ENCODE data around the gene EXD3.
A peak's percentile ranks its signal among the peaks of the same experiment; 100 is the strongest.

EXD3 gene

GRCh38 chr9:137273095-137273490, 149.9 kb downstream of the EXD3 start:
- H3K4me3 ChIP-seq (ENCODE audit: low read depth, low read length) = no peak overlapping the region
- no peak for DNase-seq (ENCODE audit: low read depth)
- TF ChIP-seq CTCF (IDR thresholded peaks at IDR 0.05; ENCODE audit: low read depth, low read length, missing control alignments) = no peak

DNA sequence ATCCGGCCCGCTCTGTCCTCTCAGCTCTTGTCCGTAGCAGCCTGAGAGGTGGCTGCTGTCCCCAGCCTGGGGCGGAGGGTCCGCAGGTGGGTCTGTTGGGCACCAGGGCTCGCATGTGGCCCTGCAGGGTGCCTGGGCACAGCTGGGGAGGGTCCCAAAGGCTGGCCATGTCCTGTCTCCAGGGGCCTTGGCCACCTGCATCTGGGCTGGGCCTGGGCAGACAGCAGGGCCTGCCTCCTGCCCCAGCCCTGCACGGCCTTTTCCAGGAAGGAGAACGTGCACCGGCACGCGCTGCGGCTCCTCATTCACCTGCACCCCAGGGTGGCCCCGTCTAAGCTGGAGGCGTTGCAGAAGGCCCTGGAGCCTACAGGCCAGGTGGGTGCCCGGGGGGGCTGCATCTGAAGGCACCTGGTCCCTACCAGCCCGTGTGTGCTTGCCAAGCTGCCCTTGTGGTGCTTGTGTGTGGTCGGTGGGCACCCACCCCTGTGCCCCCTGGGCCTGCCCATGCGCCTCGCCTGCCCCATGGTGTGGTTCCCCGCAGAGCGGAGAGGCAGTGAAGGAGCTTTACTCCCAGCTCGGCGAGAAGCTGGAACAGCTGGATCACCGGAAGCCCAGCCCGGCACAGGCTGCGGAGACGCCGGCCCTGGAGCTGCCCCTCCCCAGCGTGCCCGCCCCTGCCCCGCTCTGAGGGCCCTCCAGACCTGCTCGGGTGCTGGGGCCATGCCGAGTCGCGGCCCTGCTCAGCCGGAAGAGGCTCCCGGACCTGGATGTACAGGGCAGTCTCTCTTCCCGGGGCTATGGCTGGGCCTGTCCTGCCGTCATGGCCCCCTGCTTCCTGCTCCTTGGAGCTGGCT, 150.5 kb downstream of the EXD3 start:
- no peak for DNase-seq (ENCODE audit: low read depth)
- H3K4me3 ChIP-seq (ENCODE audit: low read depth, low read length) = no peak overlapping the region
- no peak for TF ChIP-seq CTCF (IDR thresholded peaks at IDR 0.05; ENCODE audit: low read depth, low read length, missing control alignments)

- TF ChIP-seq CTCF (IDR thresholded peaks at IDR 0.05; ENCODE audit: low read depth, low read length, missing control alignments) = no peak
Measured at GRCh38 chr9:137271696-137272076, 151.3 kb downstream of the EXD3 start.

DNA sequence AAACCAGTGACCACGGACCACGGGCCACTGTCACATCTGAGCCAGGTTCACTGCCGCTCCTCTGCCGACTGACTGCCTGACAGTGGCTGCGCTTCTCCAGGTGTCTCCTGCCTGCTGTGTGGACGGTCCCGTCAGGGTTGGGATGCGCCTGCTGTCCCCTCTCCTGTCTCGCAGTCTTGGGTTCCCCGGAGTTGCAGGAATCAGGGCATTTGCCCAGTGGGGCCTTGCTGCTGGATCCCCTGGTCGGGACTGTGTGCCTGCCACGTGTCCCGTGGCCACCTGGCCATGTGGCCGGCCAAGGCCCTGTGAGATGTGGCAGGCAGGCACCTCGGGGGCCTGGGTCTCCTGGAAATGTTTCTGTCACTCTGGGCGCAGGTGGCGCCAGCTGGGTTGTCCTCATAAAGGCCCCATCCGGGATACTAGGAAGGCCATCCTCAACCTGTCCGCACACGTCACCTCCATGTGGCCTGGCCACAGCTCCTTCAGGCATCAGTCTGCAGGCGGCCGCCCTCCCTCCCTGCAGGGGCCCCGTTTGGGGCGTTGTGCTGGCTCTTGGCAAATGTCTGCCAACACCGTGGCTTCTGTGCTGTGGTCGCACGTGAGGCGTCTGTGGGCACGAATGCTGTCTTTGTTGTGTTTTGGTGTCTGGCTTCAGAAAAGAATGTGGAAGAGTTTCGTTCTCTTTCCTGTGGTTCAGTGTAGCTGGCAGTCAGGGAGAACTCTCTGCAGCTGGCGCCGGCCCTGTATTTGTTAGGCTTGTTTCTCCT, 151.8 kb downstream of the EXD3 start:
- DNase-seq (ENCODE audit: low read depth) = no peak
- TF ChIP-seq CTCF (IDR thresholded peaks at IDR 0.05; ENCODE audit: low read depth, low read length, missing control alignments) = no peak
- H3K4me3 ChIP-seq (ENCODE audit: low read depth, low read length) = no peak overlapping the region

More at GRCh38 chr9:137271696-137272076, 151.3 kb downstream of the EXD3 start:
- no peak overlapping the region for H3K4me3 ChIP-seq (ENCODE audit: low read depth, low read length)
- DNase-seq (ENCODE audit: low read depth) = no peak

DNA sequence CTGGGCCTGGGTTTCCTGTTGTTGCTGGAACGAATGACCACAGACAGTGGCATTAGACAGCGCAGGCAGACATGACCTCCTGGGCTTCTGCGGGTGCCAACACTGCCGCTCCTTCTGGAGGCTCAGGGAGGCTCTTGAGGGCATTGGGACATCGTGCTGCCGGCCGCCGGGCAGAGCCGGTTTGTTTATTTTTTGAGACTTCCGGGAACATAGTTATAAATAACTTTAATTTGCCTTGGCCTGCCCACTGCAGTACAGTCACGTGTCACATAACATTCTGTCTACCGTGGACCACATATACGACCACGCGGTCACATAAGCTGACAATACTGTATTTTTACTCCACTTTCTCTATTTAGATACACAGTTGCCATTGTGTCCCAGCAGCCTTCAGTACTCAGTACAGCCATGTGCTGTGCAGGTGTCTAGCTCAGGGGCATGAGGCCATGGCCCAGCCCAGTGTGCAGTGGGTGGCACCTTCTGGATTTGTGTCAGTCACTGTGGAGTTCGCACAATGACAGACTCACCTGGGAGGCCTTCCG, 153.7 kb downstream of the EXD3 start:
- DNase-seq (ENCODE audit: low read depth) = peak; percentile 48
- TF ChIP-seq CTCF (IDR thresholded peaks at IDR 0.05; ENCODE audit: low read depth, low read length, missing control alignments) = no peak
- peak overlapping the region; percentile 13 for H3K4me3 ChIP-seq (ENCODE audit: low read depth, low read length)

GRCh38 chr9:137268538-137269201, 154.3 kb downstream of the EXD3 start:
- no peak for DNase-seq (ENCODE audit: low read depth)
- H3K4me3 ChIP-seq (ENCODE audit: low read depth, low read length) = peak overlapping the region; percentile 13
- no peak for TF ChIP-seq CTCF (IDR thresholded peaks at IDR 0.05; ENCODE audit: low read depth, low read length, missing control alignments)
